Prostate gland (tissue), 2 donors: ENCODE data around the gene KCNN1.

Experiments
- CTCF ChIP-seq, 4 experiments: fragments of 200-600 bp in 2 of 4; fragments of 450-650 bp in 2 of 4; sonication (generic) in 2 of 4; IDR thresholded peaks; 1 replicate in 3 of 4; 2 replicates in 1 of 4; pipeline ENCODE4 v1.5.1; 2016 to 2019; ENCODE audit warnings: antibody characterized with exemption in 4 of 4, mild to moderate bottlenecking in 2 of 4, moderate library complexity in 2 of 4
- POLR2A ChIP-seq: fragments of 450-650 bp; IDR thresholded peaks from one replicate; pipeline ENCODE4 v1.6.1; 2016; ENCODE audit warnings: antibody characterized with exemption, mild to moderate bottlenecking

GRCh38 chr19:17948514-17948900, 18.4 kb upstream of the KCNN1 start:
- TF ChIP-seq CTCF (IDR thresholded peaks at IDR 0.05) = no peak
- TF ChIP-seq POLR2A = no peak
